LoVo (cell line): ENCODE data around the gene TRIM44.
"Not testable (repeated sequence)": the region's sequence is repeated elsewhere in the genome, so short reads cannot be mapped to it uniquely, and the experiment has no call there.

Experiments used
- DNase-seq: peaks from one replicate; pipeline ENCODE4 v3.0.0-alpha.2; 2016; ENCODE audit warnings: low spot score

Gene TRIM44

GRCh38 chr11:35855671-35856070 lies 193.1 kb downstream of the TRIM44 start:
- DNase-seq, result no peak

GRCh38 chr11:35856259-35856658 lies 193.7 kb downstream of the TRIM44 start:
- no peak for DNase-seq

- no peak for DNase-seq
Observed at GRCh38 chr11:35856756-35857155, 194.2 kb downstream of the TRIM44 start.

GRCh38 chr11:35857922-35858321 lies 195.3 kb downstream of the TRIM44 start:
- DNase-seq, result no peak

GRCh38 chr11:35859301-35859700 lies 196.7 kb downstream of the TRIM44 start:
- no peak for DNase-seq

- DNase-seq, result not testable (repeated sequence)
Observed at GRCh38 chr11:35860194-35860593, 197.6 kb downstream of the TRIM44 start.

- DNase-seq, result no peak
Observed at GRCh38 chr11:35861191-35861590, 198.6 kb downstream of the TRIM44 start.

- no peak for DNase-seq
Observed at GRCh38 chr11:35862666-35863065, 200.1 kb downstream of the TRIM44 start.

GRCh38 chr11:35864131-35864530 lies 201.6 kb downstream of the TRIM44 start:
- no peak for DNase-seq

GRCh38 chr11:35866601-35867000 lies 204.0 kb downstream of the TRIM44 start:
- no peak for DNase-seq
